Natural killer cell treated with Interleukin-12 subunit alpha and Interleukin-12 subunit beta and Interleukin-15 and Interleukin-18, amount 100 ng/mL, for 72 hours (primary cell): ENCODE results near the gene TRMT2A. TPM values are rescaled to one million over a fixed set of nuclear protein-coding genes. Genes with fewer than 3 reads are reported as not detected.

ENCODE experiments used
- ATAC-seq, 2 donors: fragments of 150-1000 bp; cut with Tn5 transposase in 1 of 2; sonication (Bioruptor Pico), chemical (Tn5 transposase) in 1 of 2; 2 replicates each; pipeline ENCODE4 v1.10.0; 2021
- DNase-seq: peaks from one replicate; pipeline ENCODE4 v3.0.0; 2022; ENCODE audit warnings: low spot score
- H3K27ac Mint-ChIP-seq, 2 donors: 1 replicate in 1 of 2; 2 replicates in 1 of 2; pipeline ENCODE4 v1.8.0; 2022; ENCODE audit warnings: mixed read lengths in 2 of 2, mild to moderate bottlenecking in 1 of 2, moderate library complexity in 1 of 2
- H3K27me3 Mint-ChIP-seq, 2 donors: 1 replicate in 1 of 2; 2 replicates in 1 of 2; pipeline ENCODE4 v1.8.0; 2022; ENCODE audit warnings: mixed read lengths in 2 of 2
- H3K36me3 Mint-ChIP-seq: one replicate; pipeline ENCODE4 v1.8.0; 2022; ENCODE audit warnings: mixed read lengths
- H3K4me1 Mint-ChIP-seq, 2 donors: 1 replicate in 1 of 2; 2 replicates in 1 of 2; pipeline ENCODE4 v1.8.0; 2022; ENCODE audit warnings: low read depth in 2 of 2, mixed read lengths in 2 of 2, mild to moderate bottlenecking in 1 of 2
- H3K4me3 Mint-ChIP-seq: one replicate; pipeline ENCODE4 v1.8.0; 2022; ENCODE audit warnings: mixed read lengths
- H3K9me3 Mint-ChIP-seq: 2 replicates; pipeline ENCODE4 v1.8.0; 2022; ENCODE audit warnings: mixed read lengths
- total RNA-seq, 2 donors: library from RNA; stranded (reverse); gene quantifications; one replicate each; pipeline ENCODE4 v1.2.3, GENCODE V29; 2022

The TRMT2A gene
- total RNA-seq, 2 donors from 2014 or later, result 107 to 166 TPM

GRCh38 chr22:20142711-20143621, 25.9 kb upstream of the TRMT2A start:
- ATAC-seq, result no peak
- no peak overlapping the region for H3K27ac Mint-ChIP-seq

GRCh38 chr22:20141186-20142077, 24.4 kb upstream of the TRMT2A start:
- Mint-ChIP-seq H3K9me3 (no peaks in the 10 kb centered on the region), H3K4me1 (peaks cover 0 to 15% of the 10 kb centered on the region in 2 donors), H3K36me3 (no peaks in the 10 kb centered on the region), H3K27me3 (no peaks in the 10 kb centered on the region), H3K4me3 (no peak overlapping the region), H3K27ac (no peak overlapping the region)
- DNase-seq (no peak), ATAC-seq (no peak)

More at GRCh38 chr22:20142711-20143621, 25.9 kb upstream of the TRMT2A start:
- DNase-seq, result no peak
- no peaks in the 10 kb centered on the region for H3K27me3 Mint-ChIP-seq
- peaks cover 0 to 9% of the 10 kb centered on the region in 2 donors for H3K4me1 Mint-ChIP-seq
- no peaks in the 10 kb centered on the region for H3K36me3 Mint-ChIP-seq
- no peak overlapping the region for H3K4me3 Mint-ChIP-seq
- no peaks in the 10 kb centered on the region for H3K9me3 Mint-ChIP-seq

- no peak overlapping the region for H3K27ac Mint-ChIP-seq
- H3K9me3 Mint-ChIP-seq, result no peaks in the 10 kb centered on the region
- H3K36me3 Mint-ChIP-seq, result no peaks in the 10 kb centered on the region
- H3K4me1 Mint-ChIP-seq, result peaks cover 0 to 18% of the 10 kb centered on the region in 2 donors
- no peak overlapping the region for H3K4me3 Mint-ChIP-seq
- DNase-seq (no peak), ATAC-seq (no peak)
- H3K27me3 Mint-ChIP-seq, result no peaks in the 10 kb centered on the region
Measured at GRCh38 chr22:20140521-20140964, 23.5 kb upstream of the TRMT2A start.

- H3K9me3 Mint-ChIP-seq, result no peaks in the 10 kb centered on the region
- no peak overlapping the region for H3K27ac Mint-ChIP-seq
- no peaks in the 10 kb centered on the region for H3K36me3 Mint-ChIP-seq
- no peak overlapping the region for H3K4me3 Mint-ChIP-seq
- no peaks in the 10 kb centered on the region for H3K27me3 Mint-ChIP-seq
- DNase-seq, result no peak
- no peak for ATAC-seq
- H3K4me1 Mint-ChIP-seq, result peaks cover 0 to 18% of the 10 kb centered on the region in 2 donors
Measured at GRCh38 chr22:20140107-20140445, 23.1 kb upstream of the TRMT2A start.

DNA sequence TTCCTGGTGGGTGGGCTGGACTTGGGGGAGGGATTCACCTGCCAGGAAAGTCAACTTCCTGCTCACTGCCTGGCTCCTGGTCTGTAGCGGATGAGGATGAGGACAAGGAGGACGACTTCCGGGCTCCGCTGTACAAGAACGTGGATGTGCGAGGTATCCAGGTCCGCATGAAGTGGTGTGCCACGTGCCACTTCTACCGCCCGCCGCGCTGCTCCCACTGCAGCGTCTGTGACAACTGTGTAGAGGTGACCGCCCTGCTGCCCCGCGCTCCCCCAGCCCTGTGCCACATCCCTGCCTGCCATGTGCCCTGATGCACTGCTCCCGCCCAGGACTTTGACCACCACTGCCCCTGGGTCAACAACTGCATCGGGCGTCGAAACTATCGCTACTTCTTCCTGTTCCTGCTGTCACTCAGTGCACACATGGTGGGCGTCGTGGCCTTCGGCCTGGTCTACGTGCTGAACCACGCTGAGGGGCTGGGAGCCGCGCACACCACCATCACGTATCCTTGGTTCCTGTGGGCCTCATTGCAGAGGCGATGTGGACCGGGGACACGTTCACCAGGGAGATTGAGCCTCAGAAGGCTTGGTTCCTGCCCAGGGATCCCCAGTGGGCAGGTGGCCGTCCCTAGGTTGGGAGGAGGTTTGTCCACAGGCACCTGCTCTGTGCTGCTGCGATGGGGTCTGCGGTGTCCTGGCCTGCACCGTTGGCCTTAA, 22.5 kb upstream of the TRMT2A start:
- Mint-ChIP-seq H3K27me3 (no peaks in the 10 kb centered on the region), H3K9me3 (no peaks in the 10 kb centered on the region), H3K4me3 (no peak overlapping the region), H3K27ac (no peak overlapping the region), H3K4me1 (peaks cover 0 to 18% of the 10 kb centered on the region in 2 donors), H3K36me3 (no peaks in the 10 kb centered on the region)
- DNase-seq, result no peak
- ATAC-seq, result no peak

- no peak for DNase-seq
- H3K27ac Mint-ChIP-seq, result no peak overlapping the region
- H3K27me3 Mint-ChIP-seq, result no peaks in the 10 kb centered on the region
- no peaks in the 10 kb centered on the region for H3K36me3 Mint-ChIP-seq
- ATAC-seq, result no peak
- peaks cover 0 to 18% of the 10 kb centered on the region in 2 donors for H3K4me1 Mint-ChIP-seq
- no peaks in the 10 kb centered on the region for H3K9me3 Mint-ChIP-seq
- no peak overlapping the region for H3K4me3 Mint-ChIP-seq
Measured at GRCh38 chr22:20138868-20139267, 21.8 kb upstream of the TRMT2A start.

DNA sequence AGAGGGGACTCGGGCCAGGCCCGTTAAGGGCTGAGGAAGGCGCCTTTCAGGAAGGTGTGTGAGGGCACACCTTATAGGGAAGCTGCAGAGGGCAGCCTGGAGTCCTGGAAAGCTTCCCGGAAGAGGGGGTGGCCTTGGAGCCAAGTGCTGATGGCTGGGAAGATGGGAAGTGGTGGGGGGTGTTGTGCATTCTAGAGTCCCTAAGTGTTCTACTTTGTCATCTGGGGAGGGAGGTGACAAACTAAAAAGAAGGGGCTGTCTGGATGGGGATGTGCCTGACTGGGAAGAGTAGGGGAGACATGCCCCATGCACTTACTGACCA, 21.4 kb upstream of the TRMT2A start:
- no peak overlapping the region for H3K27ac Mint-ChIP-seq
- H3K36me3 Mint-ChIP-seq, result no peaks in the 10 kb centered on the region
- ATAC-seq (no peak), DNase-seq (no peak)
- H3K4me1 Mint-ChIP-seq, result peaks cover 0 to 18% of the 10 kb centered on the region in 2 donors
- H3K9me3 Mint-ChIP-seq, result no peaks in the 10 kb centered on the region
- no peaks in the 10 kb centered on the region for H3K27me3 Mint-ChIP-seq
- H3K4me3 Mint-ChIP-seq, result no peak overlapping the region

GRCh38 chr22:20137671-20138416, 20.8 kb upstream of the TRMT2A start:
- Mint-ChIP-seq H3K4me1 (peaks cover 0 to 21% of the 10 kb centered on the region in 2 donors), H3K27ac (no peak overlapping the region), H3K27me3 (no peaks in the 10 kb centered on the region), H3K36me3 (no peaks in the 10 kb centered on the region), H3K4me3 (no peak overlapping the region), H3K9me3 (no peaks in the 10 kb centered on the region)
- ATAC-seq, result no peak
- DNase-seq, result no peak

GRCh38 chr22:20137113-20137512, 20.1 kb upstream of the TRMT2A start:
- DNase-seq (no peak), ATAC-seq (no peak)
- Mint-ChIP-seq H3K9me3 (no peaks in the 10 kb centered on the region), H3K4me3 (no peak overlapping the region), H3K27me3 (no peaks in the 10 kb centered on the region), H3K36me3 (no peaks in the 10 kb centered on the region), H3K27ac (no peak overlapping the region), H3K4me1 (peaks cover 0 to 22% of the 10 kb centered on the region in 2 donors)

DNA sequence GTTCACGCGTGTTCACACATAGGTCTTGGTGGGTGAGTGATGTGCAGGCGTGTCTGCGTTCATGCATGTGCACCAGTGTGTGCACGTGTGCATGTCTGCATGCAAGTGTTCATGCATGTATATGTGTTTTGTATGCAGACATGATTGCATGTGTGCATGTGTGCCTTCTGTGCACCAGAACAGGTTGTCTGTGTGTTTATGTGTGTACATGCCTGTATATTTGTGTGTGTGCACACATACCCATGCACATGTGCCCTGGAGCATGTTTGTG, 19.5 kb upstream of the TRMT2A start:
- Mint-ChIP-seq H3K36me3 (no peaks in the 10 kb centered on the region), H3K9me3 (no peaks in the 10 kb centered on the region), H3K4me1 (peaks cover 0 to 22% of the 10 kb centered on the region in 2 donors), H3K4me3 (no peak overlapping the region), H3K27me3 (no peaks in the 10 kb centered on the region), H3K27ac (no peak overlapping the region)
- no peak for ATAC-seq
- DNase-seq, result no peak

GRCh38 chr22:20135806-20136602, 19.0 kb upstream of the TRMT2A start:
- no peak overlapping the region for H3K4me3 Mint-ChIP-seq
- H3K9me3 Mint-ChIP-seq, result no peaks in the 10 kb centered on the region
- ATAC-seq (no peak), DNase-seq (no peak)
- H3K36me3 Mint-ChIP-seq, result no peaks in the 10 kb centered on the region
- no peaks in the 10 kb centered on the region for H3K27me3 Mint-ChIP-seq
- H3K27ac Mint-ChIP-seq, result no peak overlapping the region
- peaks cover 0 to 22% of the 10 kb centered on the region in 2 donors for H3K4me1 Mint-ChIP-seq

DNA sequence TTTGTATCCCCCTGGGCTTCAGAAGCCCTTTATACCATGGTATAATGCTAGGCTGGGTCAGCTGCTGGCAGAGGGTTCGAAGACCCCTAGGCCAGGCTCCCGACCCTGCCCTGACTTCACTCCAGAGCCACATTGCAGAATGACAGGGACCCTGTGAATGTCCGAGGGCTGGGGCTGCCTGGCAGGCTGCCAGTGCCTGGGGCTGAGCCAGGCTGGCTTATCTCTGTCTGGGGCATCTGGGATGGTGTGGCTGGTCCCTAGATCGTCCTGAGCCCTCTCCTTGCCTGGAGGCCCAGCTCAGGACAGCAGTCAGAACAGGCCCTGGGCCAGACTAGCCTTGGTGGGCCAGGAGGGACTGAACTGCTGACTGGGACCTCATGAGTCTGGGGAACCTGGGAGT, 18.2 kb upstream of the TRMT2A start:
- no peak for DNase-seq
- no peak overlapping the region for H3K4me3 Mint-ChIP-seq
- no peaks in the 10 kb centered on the region for H3K9me3 Mint-ChIP-seq
- peaks cover 0 to 22% of the 10 kb centered on the region in 2 donors for H3K4me1 Mint-ChIP-seq
- H3K36me3 Mint-ChIP-seq, result no peaks in the 10 kb centered on the region
- ATAC-seq, result no peak
- no peak overlapping the region for H3K27ac Mint-ChIP-seq
- no peaks in the 10 kb centered on the region for H3K27me3 Mint-ChIP-seq
